Measurements from ENCODE around the gene RNF148. TPM values are rescaled to one million over a fixed set of nuclear protein-coding genes. Genes with fewer than 3 reads are reported as not detected.
"Not testable (repeated sequence)": the region's sequence is repeated elsewhere in the genome, so short reads cannot be mapped to it uniquely, and the experiment has no call there.

Gene RNF148
- total RNA-seq, 4 donors from 2014 or later, result 0.87 to 2.1 (median 1.5) TPM; not detected in 1

- WGBS, 2 donors, result 66 to 76% methylated on average over 10 of the region's 10 CpGs
- TF ChIP-seq CTCF (IDR thresholded peaks at IDR 0.05) (no peak), EP300 (IDR thresholded peaks at IDR 0.05) (no peak), POLR2A (IDR thresholded peaks at IDR 0.05) (no peak)
- no peak for DNase-seq (ENCODE audit: low spot score in 2 of 2)
- Histone ChIP-seq H3K4me1 (no peaks in the 10 kb centered on the region), H3K9me3 (no peaks in the 10 kb centered on the region), H3K4me3 (no peak overlapping the region), H3K27ac (no peak overlapping the region), H3K36me3 (no peaks in the 10 kb centered on the region), H3K27me3 (no peaks in the 10 kb centered on the region)
Observed at GRCh38 chr7:122686360-122686878, 16.3 kb downstream of the RNF148 start.

- Histone ChIP-seq H3K27ac (no peak overlapping the region), H3K4me3 (no peak overlapping the region), H3K4me1 (no peaks in the 10 kb centered on the region), H3K27me3 (no peaks in the 10 kb centered on the region), H3K9me3 (no peaks in the 10 kb centered on the region), H3K36me3 (no peaks in the 10 kb centered on the region)
- no peak for DNase-seq (ENCODE audit: low spot score in 2 of 2)
- TF ChIP-seq EP300 (IDR thresholded peaks at IDR 0.05), result no peak
- TF ChIP-seq CTCF (IDR thresholded peaks at IDR 0.05), result no peak
- no peak for TF ChIP-seq POLR2A (IDR thresholded peaks at IDR 0.05)
- 75% methylated on average over 2 of the region's 2 CpGs for WGBS, 2 donors
Observed at GRCh38 chr7:122684504-122684903, 18.2 kb downstream of the RNF148 start.

GRCh38 chr7:122682815-122683550 is 19.7 kb downstream of the RNF148 start:
- 84 to 85% methylated on average over 8 of the region's 8 CpGs for WGBS, 2 donors
- no peak for DNase-seq (ENCODE audit: low spot score in 2 of 2)
- TF ChIP-seq EP300 (IDR thresholded peaks at IDR 0.05) (no peak), CTCF (IDR thresholded peaks at IDR 0.05) (no peak), POLR2A (IDR thresholded peaks at IDR 0.05) (no peak)
- H3K27ac ChIP-seq, result no peak overlapping the region
- H3K36me3 ChIP-seq, result no peaks in the 10 kb centered on the region
- H3K9me3 ChIP-seq, result no peaks in the 10 kb centered on the region
- H3K4me3 ChIP-seq, result no peak overlapping the region
- no peaks in the 10 kb centered on the region for H3K27me3 ChIP-seq
- H3K4me1 ChIP-seq, result no peaks in the 10 kb centered on the region

GRCh38 chr7:122681186-122681585 is 21.5 kb downstream of the RNF148 start:
- H3K27ac ChIP-seq; H3K27me3 ChIP-seq; H3K4me1 ChIP-seq; H3K9me3 ChIP-seq; H3K36me3 ChIP-seq; DNase-seq (ENCODE audit: low spot score in 2 of 2); H3K4me3 ChIP-seq: not testable (repeated sequence)
- WGBS, 2 donors, result 96 to 97% methylated on average over 16 of the region's 16 CpGs

- TF ChIP-seq EP300 (IDR thresholded peaks at IDR 0.05) (no peak), POLR2A (IDR thresholded peaks at IDR 0.05) (no peak), CTCF (IDR thresholded peaks at IDR 0.05) (no peak)
- Histone ChIP-seq H3K4me3 (no peak overlapping the region), H3K36me3 (no peaks in the 10 kb centered on the region), H3K9me3 (no peaks in the 10 kb centered on the region), H3K27ac (no peak overlapping the region), H3K27me3 (no peaks in the 10 kb centered on the region), H3K4me1 (no peaks in the 10 kb centered on the region)
- WGBS, 2 donors, result 53 to 69% methylated on average over 1 of the region's 1 CpG
- DNase-seq (ENCODE audit: low spot score in 2 of 2), result no peak
Observed at GRCh38 chr7:122679813-122680212, 22.9 kb downstream of the RNF148 start.

- H3K9me3 ChIP-seq; H3K27ac ChIP-seq; H3K27me3 ChIP-seq; DNase-seq (ENCODE audit: low spot score in 2 of 2); H3K4me3 ChIP-seq; H3K4me1 ChIP-seq; H3K36me3 ChIP-seq: not testable (repeated sequence)
- WGBS, 2 donors, result 53 to 56% methylated on average over 9 of the region's 9 CpGs
Observed at GRCh38 chr7:122679269-122679709, 23.4 kb downstream of the RNF148 start.
